Common myeloid progenitor, CD34-positive (primary cell): Measurements from ENCODE around the gene FGF2.

Experiments
- CTCF ChIA-PET: fragments of 350-600 bp; sonication (Branson Sonifier 250); formaldehyde crosslinking; loops from one replicate; lab custom pipeline; 2021; ENCODE audit warnings: antibody characterized with exemption; lab: Charles Lee
- POLR2A ChIA-PET: fragments of 350-600 bp; sonication (Branson Sonifier 250); formaldehyde crosslinking; loops from one replicate; lab custom pipeline; 2021; ENCODE audit warnings: antibody characterized with exemption; lab: Charles Lee
- DNase-seq, 3 donors: peaks; one replicate each; pipeline versions ENCODE4 v3.0.0 to v3.0.0-alpha.2; 2013
- H3K27ac ChIP-seq, 2 experiments: 1 replicate in 1 of 2; 2 replicates in 1 of 2; pipeline ENCODE4 v1.7.0; 2013; ENCODE audit warnings: inconsistent platforms in 2 of 2, low read length in 2 of 2, mild to moderate bottlenecking in 2 of 2, low read depth in 1 of 2, moderate library complexity in 1 of 2; ENCODE audit not compliant: severe bottlenecking in 2 of 2, insufficient read depth in 1 of 2, poor library complexity in 1 of 2
- H3K27me3 ChIP-seq, 5 experiments: replicated peaks in 2 of 5; 1 replicate in 3 of 5; 2 replicates in 2 of 5; pipeline versions ENCODE4 v1.6.1 to v1.7.0; 2013; ENCODE audit warnings: low read length in 4 of 5, mild to moderate bottlenecking in 2 of 5, moderate library complexity in 2 of 5, inconsistent platforms in 1 of 5; ENCODE audit not compliant: insufficient read depth in 5 of 5, control insufficient read depth in 4 of 5
- H3K36me3 ChIP-seq, 4 experiments: 1 replicate in 2 of 4; 2 replicates in 2 of 4; pipeline versions ENCODE4 v1.6.1 to v1.7.0; 2013; ENCODE audit warnings: low read length in 3 of 4, control low read depth in 1 of 4, mild to moderate bottlenecking in 1 of 4; ENCODE audit not compliant: control insufficient read depth in 4 of 4, insufficient read depth in 4 of 4
- H3K4me1 ChIP-seq, 4 experiments: 1 replicate in 3 of 4; 2 replicates in 1 of 4; pipeline versions ENCODE4 v1.6.1 to v1.7.1; 2013; ENCODE audit warnings: low read length in 3 of 4, mild to moderate bottlenecking in 3 of 4, control low read depth in 1 of 4, inconsistent platforms in 1 of 4, moderate library complexity in 1 of 4; ENCODE audit not compliant: control insufficient read depth in 4 of 4, insufficient read depth in 4 of 4; ENCODE audit errors: control extremely low read depth in 1 of 4
- H3K4me3 ChIP-seq, 7 experiments: 1 replicate in 4 of 7; 2 replicates in 3 of 7; pipeline versions ENCODE4 v1.5.1 to v1.7.0; 2013; ENCODE audit warnings: mild to moderate bottlenecking in 7 of 7, low read length in 6 of 7, moderate library complexity in 6 of 7, inconsistent platforms in 2 of 7, low read depth in 2 of 7, control low read depth in 1 of 7; ENCODE audit not compliant: insufficient read depth in 4 of 7, control insufficient read depth in 1 of 7; ENCODE audit errors: extremely low read depth in 1 of 7
- H3K9me3 ChIP-seq, 5 experiments: 1 replicate in 4 of 5; 2 replicates in 1 of 5; pipeline versions ENCODE4 v1.6.1 to v1.7.1; 2013; ENCODE audit warnings: low read length in 4 of 5, mild to moderate bottlenecking in 2 of 5, inconsistent platforms in 1 of 5, low read depth in 1 of 5, moderate library complexity in 1 of 5; ENCODE audit not compliant: control insufficient read depth in 4 of 5, insufficient read depth in 2 of 5; ENCODE audit errors: control extremely low read depth in 1 of 5
- WGBS: methylation state at CpG from one replicate; pipeline ENCODE4 v1.1.5; 2013; ENCODE audit not compliant: insufficient coverage; 5-methylcytosine and 5-hydroxymethylcytosine counted together

FGF2 gene

DNA sequence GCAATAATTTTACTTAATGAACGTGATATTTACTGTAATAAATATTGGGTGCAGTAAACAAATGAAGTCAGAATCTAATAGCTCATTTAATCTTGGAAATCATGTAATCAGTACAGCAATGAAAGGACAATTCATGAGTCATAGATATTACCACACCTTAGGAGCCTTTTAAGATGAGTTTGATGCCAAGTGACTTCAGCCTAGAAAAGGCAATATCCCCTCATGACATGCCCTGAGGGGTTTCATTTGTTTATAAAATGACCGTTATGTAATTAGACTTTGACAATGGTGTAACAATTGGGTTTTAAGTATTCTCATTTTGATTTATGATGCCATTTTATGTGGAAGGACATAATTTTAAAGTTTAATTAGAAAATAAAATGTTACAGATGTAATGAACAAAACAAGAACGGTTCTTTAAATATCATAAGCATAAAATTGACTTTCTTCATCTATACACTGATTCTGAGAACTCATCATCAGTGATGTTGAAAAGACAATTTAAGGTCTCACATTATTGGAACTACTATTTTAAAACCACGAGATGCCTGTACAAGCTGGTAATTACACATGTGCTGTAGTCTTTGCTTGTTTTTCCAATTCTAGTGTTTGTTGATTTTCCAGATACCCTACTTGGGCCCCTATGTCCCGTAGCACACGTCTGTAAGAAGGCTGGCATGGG lies 5.0 kb downstream of the FGF2 start:
- H3K27ac ChIP-seq = no peak overlapping the region
- H3K27me3 ChIP-seq = peaks cover 20 to 52% (median 32%) of the 10 kb centered on the region in 5 experiments
- POLR2A ChIA-PET = no interaction called here
- peaks cover 0 to 1% (median 0%) of the 10 kb centered on the region in 5 experiments for H3K9me3 ChIP-seq
- no peak for DNase-seq
- H3K4me3 ChIP-seq = no peak overlapping the region
- 100% methylated on average over 3 of the region's 6 CpGs for WGBS
- H3K36me3 ChIP-seq = no peaks in the 10 kb centered on the region
- H3K4me1 ChIP-seq = peaks cover 6 to 15% (median 11%) of the 10 kb centered on the region in 4 experiments
- CTCF ChIA-PET = no interaction called here

DNA sequence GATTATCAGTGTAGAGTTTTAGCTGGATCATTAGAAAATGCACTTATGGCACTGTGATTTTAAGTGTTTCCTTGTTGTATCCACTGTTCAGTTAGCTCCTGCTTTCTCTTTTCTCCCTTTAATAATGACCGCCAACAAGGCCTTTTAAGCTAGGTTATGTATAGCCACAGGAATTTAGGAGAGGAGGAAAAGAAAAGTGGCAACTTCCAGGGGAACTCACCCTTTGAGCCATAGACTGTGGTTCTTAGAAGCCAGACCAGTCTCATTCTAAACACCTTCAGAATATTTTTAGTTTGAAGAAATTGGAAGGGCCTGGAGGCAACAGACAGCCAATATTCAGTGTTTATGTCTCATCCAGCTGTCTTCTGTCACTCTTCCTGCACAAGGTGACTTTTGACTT lies 6.1 kb downstream of the FGF2 start:
- H3K9me3 ChIP-seq = peaks cover 0 to 1% (median 0%) of the 10 kb centered on the region in 5 experiments
- no peak overlapping the region for H3K4me3 ChIP-seq
- no peak overlapping the region for H3K27ac ChIP-seq
- no CpG with 5 or more reads among the region's 1 CpG for WGBS
- no peak for DNase-seq
- CTCF ChIA-PET = no interaction called here
- peaks cover 4 to 5% (median 4%) of the 10 kb centered on the region in 4 experiments for H3K4me1 ChIP-seq
- H3K36me3 ChIP-seq = no peaks in the 10 kb centered on the region
- POLR2A ChIA-PET = no interaction called here
- peaks cover 16 to 43% (median 26%) of the 10 kb centered on the region in 5 experiments for H3K27me3 ChIP-seq

DNA sequence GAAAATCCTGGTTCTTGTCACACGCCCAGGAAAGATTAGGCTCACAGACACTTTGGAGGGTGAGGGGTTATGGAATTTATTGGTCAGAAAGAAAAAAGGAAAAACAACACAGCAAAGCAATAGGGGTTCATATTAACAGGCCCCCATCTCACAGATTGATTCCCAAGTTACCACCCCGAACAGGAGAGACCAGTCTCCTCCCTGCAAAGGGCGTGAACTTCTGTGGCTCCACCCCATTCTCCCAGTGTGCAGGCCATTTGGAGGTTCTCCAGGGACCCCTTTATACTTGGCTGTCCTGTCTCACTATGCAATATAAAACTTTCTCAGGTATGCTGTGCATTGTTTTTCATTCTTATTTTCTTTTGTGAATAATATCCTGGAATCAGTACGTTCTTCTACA lies 7.4 kb downstream of the FGF2 start:
- Histone ChIP-seq H3K27me3 (peaks cover 8 to 30% (median 14%) of the 10 kb centered on the region in 5 experiments), H3K27ac (no peak overlapping the region), H3K9me3 (peaks cover 0 to 1% (median 0%) of the 10 kb centered on the region in 5 experiments), H3K36me3 (no peaks in the 10 kb centered on the region), H3K4me1 (no peaks in the 10 kb centered on the region), H3K4me3 (no peak overlapping the region)
- ChIA-PET POLR2A (no interaction called here), CTCF (interaction anchor here (1.8 kb wide), 1 partner anchor 96 kb away, joined by 4 read pairs; no protein-coding TSS in a partner anchor)
- DNase-seq = no peak
- WGBS = 97% methylated on average over 3 of the region's 4 CpGs

DNA sequence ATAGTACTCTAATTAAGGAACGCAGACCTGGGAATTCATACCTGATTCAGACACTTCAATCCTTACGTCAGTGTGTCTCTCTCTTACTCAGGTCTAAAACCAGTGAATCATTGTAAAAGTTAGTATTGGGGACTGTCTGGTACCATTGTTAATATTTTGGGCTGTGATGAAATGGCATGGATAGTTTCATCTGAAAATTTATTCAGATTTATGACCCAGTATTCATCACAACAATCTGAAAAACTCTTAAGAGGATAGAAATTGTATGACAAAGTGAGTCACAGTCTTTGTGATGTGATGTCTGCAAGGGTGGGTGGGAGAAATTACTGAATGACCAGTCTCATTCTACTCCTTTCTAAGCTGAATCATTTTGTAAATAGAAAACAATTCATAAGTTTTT lies 10.3 kb downstream of the FGF2 start:
- DNase-seq = no peak
- Histone ChIP-seq H3K27ac (no peak overlapping the region), H3K4me1 (no peaks in the 10 kb centered on the region), H3K4me3 (no peak overlapping the region), H3K27me3 (peaks cover 0 to 5% (median 3%) of the 10 kb centered on the region in 5 experiments), H3K9me3 (peaks cover 0 to 3% (median 0%) of the 10 kb centered on the region in 5 experiments), H3K36me3 (no peaks in the 10 kb centered on the region)
- POLR2A ChIA-PET = no interaction called here
- CTCF ChIA-PET = no interaction called here
- no CpG with 5 or more reads among the region's 2 CpGs for WGBS

DNA sequence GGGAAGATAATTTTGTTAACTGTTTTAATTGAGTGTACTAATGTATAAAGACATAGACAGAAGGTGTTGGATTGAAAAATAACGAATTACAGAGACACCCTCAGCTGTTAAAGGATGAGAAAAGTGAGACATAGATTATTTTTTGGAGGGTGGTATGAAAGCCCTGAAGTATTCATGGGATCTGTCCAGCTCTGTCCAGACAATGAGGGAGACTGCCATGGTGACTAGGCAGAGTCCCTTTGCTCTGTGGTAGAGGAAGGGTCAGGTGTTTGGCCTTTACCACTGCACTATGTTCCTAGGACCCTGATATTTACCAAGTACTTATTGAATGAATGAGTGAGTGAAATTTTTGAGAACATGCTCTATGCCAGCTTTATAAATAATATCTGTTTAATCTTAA lies 11.4 kb downstream of the FGF2 start:
- no peak overlapping the region for H3K4me3 ChIP-seq
- H3K4me1 ChIP-seq = no peaks in the 10 kb centered on the region
- ChIA-PET CTCF (interaction anchor here (0.9 kb wide), 1 partner anchor 16 kb away, joined by 3 read pairs; no protein-coding TSS in a partner anchor), POLR2A (no interaction called here)
- no peak for DNase-seq
- H3K27ac ChIP-seq = no peak overlapping the region
- H3K27me3 ChIP-seq = peaks cover 0 to 3% (median 0%) of the 10 kb centered on the region in 5 experiments
- WGBS = 100% methylated on average over 1 of the region's 1 CpG
- peaks cover 0 to 3% (median 0%) of the 10 kb centered on the region in 5 experiments for H3K9me3 ChIP-seq
- no peaks in the 10 kb centered on the region for H3K36me3 ChIP-seq

DNA sequence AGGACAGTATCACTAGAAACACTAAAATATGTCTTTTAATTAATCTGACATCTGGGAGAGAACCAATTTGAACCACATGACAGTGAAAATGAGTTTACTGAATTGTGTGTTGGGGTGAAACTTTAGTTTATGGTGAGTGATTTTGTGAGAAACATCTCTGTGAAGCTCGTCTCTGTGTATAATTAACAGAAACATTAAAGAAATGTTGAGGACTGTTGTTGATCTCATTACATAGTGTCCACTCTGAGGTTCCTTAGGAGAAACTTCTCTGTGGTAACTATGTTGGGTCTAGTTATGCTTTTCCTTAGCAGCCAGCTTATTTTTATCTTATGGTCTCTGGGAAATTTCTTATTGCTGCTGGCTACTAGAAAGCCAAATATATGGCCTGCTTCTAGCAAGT lies 15.8 kb downstream of the FGF2 start:
- WGBS = 100% methylated on average over 1 of the region's 1 CpG
- Histone ChIP-seq H3K27ac (no peak overlapping the region), H3K4me3 (no peak overlapping the region), H3K27me3 (no peaks in the 10 kb centered on the region), H3K9me3 (peaks cover 0 to 3% (median 0%) of the 10 kb centered on the region in 5 experiments), H3K4me1 (no peaks in the 10 kb centered on the region), H3K36me3 (no peaks in the 10 kb centered on the region)
- CTCF ChIA-PET = no interaction called here
- DNase-seq = no peak
- POLR2A ChIA-PET = no interaction called here

DNA sequence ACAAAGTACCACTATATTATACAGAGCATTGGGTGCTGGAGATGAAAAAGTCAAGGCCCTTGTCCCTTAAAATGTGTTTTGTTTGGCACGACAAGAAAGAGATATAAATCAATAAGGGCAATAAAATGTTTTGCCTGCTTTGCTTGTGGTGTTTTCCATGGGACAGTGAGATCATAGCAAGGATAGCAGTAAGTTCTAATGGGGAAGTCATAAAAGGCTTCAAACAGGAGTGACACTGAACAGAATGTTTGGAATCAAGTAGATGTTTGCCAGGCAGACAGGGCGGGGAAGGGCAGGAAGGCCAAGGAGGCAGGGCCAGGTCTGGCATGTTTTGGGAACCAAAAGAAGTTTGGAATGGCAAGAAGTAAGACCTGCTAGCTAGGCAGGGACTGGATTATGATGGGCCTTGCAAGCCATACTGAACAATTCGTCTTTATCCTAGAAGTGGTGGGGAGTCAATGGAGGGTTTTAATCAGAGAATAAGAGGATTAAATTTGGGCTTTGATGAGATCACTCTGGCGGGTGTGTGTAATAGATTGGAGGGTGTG lies 16.4 kb downstream of the FGF2 start:
- no peak for DNase-seq
- ChIA-PET POLR2A (no interaction called here), CTCF (no interaction called here)
- WGBS = 92% methylated on average over 4 of the region's 4 CpGs
- no peak overlapping the region for H3K27ac ChIP-seq
- H3K4me1 ChIP-seq = no peaks in the 10 kb centered on the region
- no peaks in the 10 kb centered on the region for H3K36me3 ChIP-seq
- H3K27me3 ChIP-seq = no peaks in the 10 kb centered on the region
- no peak overlapping the region for H3K4me3 ChIP-seq
- peaks cover 0 to 3% (median 0%) of the 10 kb centered on the region in 5 experiments for H3K9me3 ChIP-seq
